Measurements from ENCODE around the gene MVK. TPM values are rescaled to one million over a fixed set of nuclear protein-coding genes. Genes with fewer than 3 reads are reported as not detected.

The MVK gene
- total RNA-seq, 2 experiments from 2014 or later, result 8.2 to 8.4 TPM

- Mint-ChIP-seq H3K9me3 (no peaks in the 10 kb centered on the region), H3K27ac (no peak overlapping the region), H3K27me3 (no peaks in the 10 kb centered on the region), H3K4me3 (no peak overlapping the region), H3K4me1 (ENCODE audit: low read depth) (peaks cover 8% of the 10 kb centered on the region), H3K36me3 (ENCODE audit: low read depth) (peaks cover 6% of the 10 kb centered on the region)
- no peak overlapping the region for H3K27ac ChIP-seq (ENCODE audit: low read depth in 1 of 2, low read length in 2 of 2)
- intact Hi-C loops (cut with DNase I, micrococcal nuclease), result no loop called here
- H3K4me1 ChIP-seq (ENCODE audit: insufficient read depth, low read length), result peaks cover 15% of the 10 kb centered on the region
- ChIA-PET POLR2A (no interaction called here), CTCF (interaction anchor here (0.7 kb wide), 1 partner anchor 129 kb away, joined by 3 read pairs; no protein-coding TSS in a partner anchor)
- no peak overlapping the region for H3K4me3 ChIP-seq (ENCODE audit: low read length)
- no peaks in the 10 kb centered on the region for H3K27me3 ChIP-seq (ENCODE audit: control insufficient read depth in 1 of 2, insufficient read depth in 2 of 2, low read length in 2 of 2)
- no peak for DNase-seq
- TF ChIP-seq, protein P1, sequence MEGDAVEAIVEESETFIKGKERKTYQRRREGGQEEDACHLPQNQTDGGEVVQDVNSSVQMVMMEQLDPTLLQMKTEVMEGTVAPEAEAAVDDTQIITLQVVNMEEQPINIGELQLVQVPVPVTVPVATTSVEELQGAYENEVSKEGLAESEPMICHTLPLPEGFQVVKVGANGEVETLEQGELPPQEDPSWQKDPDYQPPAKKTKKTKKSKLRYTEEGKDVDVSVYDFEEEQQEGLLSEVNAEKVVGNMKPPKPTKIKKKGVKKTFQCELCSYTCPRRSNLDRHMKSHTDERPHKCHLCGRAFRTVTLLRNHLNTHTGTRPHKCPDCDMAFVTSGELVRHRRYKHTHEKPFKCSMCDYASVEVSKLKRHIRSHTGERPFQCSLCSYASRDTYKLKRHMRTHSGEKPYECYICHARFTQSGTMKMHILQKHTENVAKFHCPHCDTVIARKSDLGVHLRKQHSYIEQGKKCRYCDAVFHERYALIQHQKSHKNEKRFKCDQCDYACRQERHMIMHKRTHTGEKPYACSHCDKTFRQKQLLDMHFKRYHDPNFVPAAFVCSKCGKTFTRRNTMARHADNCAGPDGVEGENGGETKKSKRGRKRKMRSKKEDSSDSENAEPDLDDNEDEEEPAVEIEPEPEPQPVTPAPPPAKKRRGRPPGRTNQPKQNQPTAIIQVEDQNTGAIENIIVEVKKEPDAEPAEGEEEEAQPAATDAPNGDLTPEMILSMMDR (IDR thresholded peaks at IDR 0.05), result no peak
- H3K9me3 ChIP-seq (ENCODE audit: control insufficient read depth in 1 of 2, insufficient read depth in 1 of 2, low read length in 2 of 2), result no peaks in the 10 kb centered on the region
- no peak for ATAC-seq (ENCODE audit: poor library complexity)
- peaks cover 2% of the 10 kb centered on the region for H3K36me3 ChIP-seq (ENCODE audit: insufficient read depth, low read length)
Observed at GRCh38 chr12:109541413-109541726, 32.2 kb upstream of the MVK start.

GRCh38 chr12:109542014-109542413, 31.6 kb upstream of the MVK start:
- POLR2A ChIA-PET, result no interaction called here

GRCh38 chr12:109542876-109543275, 30.7 kb upstream of the MVK start:
- POLR2A ChIA-PET, result no interaction called here
- H3K4me1 Mint-ChIP-seq (ENCODE audit: low read depth), result peaks cover 8% of the 10 kb centered on the region
- no peak overlapping the region for H3K4me3 Mint-ChIP-seq
- Histone ChIP-seq H3K9me3 (ENCODE audit: control insufficient read depth in 1 of 2, insufficient read depth in 1 of 2, low read length in 2 of 2) (no peaks in the 10 kb centered on the region), H3K36me3 (ENCODE audit: insufficient read depth, low read length) (no peaks in the 10 kb centered on the region), H3K4me1 (ENCODE audit: insufficient read depth, low read length) (peaks cover 15% of the 10 kb centered on the region), H3K4me3 (ENCODE audit: low read length) (no peak overlapping the region), H3K27me3 (ENCODE audit: control insufficient read depth in 1 of 2, insufficient read depth in 2 of 2, low read length in 2 of 2) (no peaks in the 10 kb centered on the region), H3K27ac (ENCODE audit: low read depth in 1 of 2, low read length in 2 of 2) (no peak overlapping the region)
- H3K9me3 Mint-ChIP-seq, result no peaks in the 10 kb centered on the region
- H3K27ac Mint-ChIP-seq, result no peak overlapping the region
- DNase-seq (no peak), ATAC-seq (ENCODE audit: poor library complexity) (no peak)
- TF ChIP-seq, protein P1 (IDR thresholded peaks at IDR 0.05), result no peak
- no peaks in the 10 kb centered on the region for H3K36me3 Mint-ChIP-seq (ENCODE audit: low read depth)
- peaks cover 14% of the 10 kb centered on the region for H3K27me3 Mint-ChIP-seq
- CTCF ChIA-PET, result no interaction called here
- intact Hi-C loops (cut with DNase I, micrococcal nuclease), result no loop called here

More at GRCh38 chr12:109542014-109542413, 31.6 kb upstream of the MVK start:
- CTCF ChIA-PET, result interaction anchor here (0.7 kb wide), 1 partner anchor 128 kb away, joined by 3 read pairs; no protein-coding TSS in a partner anchor
- no peaks in the 10 kb centered on the region for H3K9me3 ChIP-seq (ENCODE audit: control insufficient read depth in 1 of 2, insufficient read depth in 1 of 2, low read length in 2 of 2)
- H3K4me3 ChIP-seq (ENCODE audit: low read length), result no peak overlapping the region
- Mint-ChIP-seq H3K4me3 (no peak overlapping the region), H3K27me3 (peaks cover 5% of the 10 kb centered on the region), H3K9me3 (no peaks in the 10 kb centered on the region), H3K36me3 (ENCODE audit: low read depth) (no peaks in the 10 kb centered on the region), H3K4me1 (ENCODE audit: low read depth) (peaks cover 8% of the 10 kb centered on the region), H3K27ac (no peak overlapping the region)
- H3K36me3 ChIP-seq (ENCODE audit: insufficient read depth, low read length), result peaks cover 2% of the 10 kb centered on the region
- H3K27ac ChIP-seq (ENCODE audit: low read depth in 1 of 2, low read length in 2 of 2), result no peak overlapping the region
- H3K27me3 ChIP-seq (ENCODE audit: control insufficient read depth in 1 of 2, insufficient read depth in 2 of 2, low read length in 2 of 2), result no peaks in the 10 kb centered on the region
- intact Hi-C loops (cut with DNase I, micrococcal nuclease), result no loop called here
- peaks cover 15% of the 10 kb centered on the region for H3K4me1 ChIP-seq (ENCODE audit: insufficient read depth, low read length)
- TF ChIP-seq, protein P1 (IDR thresholded peaks at IDR 0.05), result no peak
- ATAC-seq (ENCODE audit: poor library complexity), result no peak
- DNase-seq, result no peak
